HEK293 (cell line): Measurements from ENCODE around the gene STAT3.

Experiments
- EGR2 ChIP-seq: fragments of 450-650 bp; formaldehyde crosslinking; IDR thresholded peaks from 2 replicates; pipeline ENCODE4 v1.5.1; 2016; ENCODE audit warnings: low read depth, missing biosample characterization, missing genetic modification characterization
- FEZF1 ChIP-seq: fragments of 450-650 bp; formaldehyde crosslinking; IDR thresholded peaks from 2 replicates; pipeline ENCODE4 v1.5.1; 2016; ENCODE audit warnings: missing biosample characterization, missing genetic modification characterization
- HOXA7 ChIP-seq: sonication (generic); formaldehyde crosslinking; IDR thresholded peaks from 2 replicates; pipeline ENCODE4 v1.8.1; 2022; ENCODE audit warnings: missing genetic modification reagents, borderline replicate concordance
- MEIS1 ChIP-seq: sonication (generic); formaldehyde crosslinking; IDR thresholded peaks from 2 replicates; pipeline ENCODE4 v1.8.1; 2022; ENCODE audit warnings: missing genetic modification reagents, mild to moderate bottlenecking, borderline replicate concordance
- PRDM2 ChIP-seq: fragments of 450-650 bp; formaldehyde crosslinking; IDR thresholded peaks from 2 replicates; pipeline ENCODE4 v1.5.1; 2016; ENCODE audit warnings: missing biosample characterization, missing genetic modification characterization, borderline replicate concordance
- ZBTB17 ChIP-seq: fragments of 450-650 bp; formaldehyde crosslinking; IDR thresholded peaks from 2 replicates; pipeline ENCODE4 v1.5.1; 2016; ENCODE audit warnings: missing biosample characterization, missing genetic modification characterization
- ZBTB20 ChIP-seq: fragments of 450-650 bp; formaldehyde crosslinking; IDR thresholded peaks from 2 replicates; pipeline ENCODE4 v1.5.1; 2016; ENCODE audit warnings: missing biosample characterization, missing genetic modification characterization
- ZBTB21 ChIP-seq: fragments of 450-650 bp; formaldehyde crosslinking; IDR thresholded peaks from 2 replicates; pipeline ENCODE4 v1.5.1; 2017; ENCODE audit warnings: missing biosample characterization, missing genetic modification characterization
- ZFP69B ChIP-seq: fragments of 450-650 bp; formaldehyde crosslinking; IDR thresholded peaks from 2 replicates; pipeline ENCODE4 v1.5.1; 2016; ENCODE audit warnings: missing biosample characterization, missing genetic modification characterization
- ZNF132 ChIP-seq: fragments of 450-650 bp; formaldehyde crosslinking; IDR thresholded peaks from 2 replicates; pipeline ENCODE4 v1.5.1; 2017; ENCODE audit warnings: missing biosample characterization, missing genetic modification characterization, borderline replicate concordance
- ZNF133 ChIP-seq: fragments of 450-650 bp; formaldehyde crosslinking; IDR thresholded peaks from 2 replicates; pipeline ENCODE4 v1.5.1; 2016; ENCODE audit warnings: missing biosample characterization, missing genetic modification characterization
- ZNF155 ChIP-seq: fragments of 450-650 bp; formaldehyde crosslinking; IDR thresholded peaks from 2 replicates; pipeline ENCODE4 v1.5.1; 2016; ENCODE audit warnings: missing biosample characterization, missing genetic modification characterization
- ZNF18 ChIP-seq: fragments of 450-650 bp; formaldehyde crosslinking; IDR thresholded peaks from 2 replicates; pipeline ENCODE4 v1.5.1; 2016; ENCODE audit warnings: missing biosample characterization, missing genetic modification characterization
- ZNF19 ChIP-seq: fragments of 450-650 bp; formaldehyde crosslinking; IDR thresholded peaks from 2 replicates; pipeline ENCODE4; 2016; ENCODE audit warnings: missing biosample characterization, missing genetic modification characterization, low read depth
- ZNF23 ChIP-seq: fragments of 450-650 bp; formaldehyde crosslinking; IDR thresholded peaks from 2 replicates; pipeline ENCODE4 v1.5.1; 2016; ENCODE audit warnings: missing biosample characterization, missing genetic modification characterization, borderline replicate concordance
- ZNF354C ChIP-seq: fragments of 450-650 bp; formaldehyde crosslinking; IDR thresholded peaks from 2 replicates; pipeline ENCODE4 v1.5.1; 2016; ENCODE audit warnings: missing biosample characterization, missing genetic modification characterization, low read depth, borderline replicate concordance
- ZNF391 ChIP-seq: fragments of 450-650 bp; formaldehyde crosslinking; IDR thresholded peaks from 2 replicates; pipeline ENCODE4 v1.5.1; 2016; ENCODE audit warnings: low read depth, missing biosample characterization, missing genetic modification characterization, borderline replicate concordance
- ZNF426 ChIP-seq: fragments of 450-650 bp; formaldehyde crosslinking; IDR thresholded peaks from 2 replicates; pipeline ENCODE4 v1.5.1; 2017; ENCODE audit warnings: missing biosample characterization, missing genetic modification characterization, mild to moderate bottlenecking, inconsistent platforms, moderate library complexity
- ZNF433 ChIP-seq: fragments of 450-650 bp; formaldehyde crosslinking; IDR thresholded peaks from 2 replicates; pipeline ENCODE4 v1.5.1; 2016; ENCODE audit warnings: missing biosample characterization, missing genetic modification characterization, low read depth
- ZNF473 ChIP-seq: fragments of 450-650 bp; formaldehyde crosslinking; IDR thresholded peaks from 2 replicates; pipeline ENCODE4 v1.5.1; 2017; ENCODE audit warnings: missing biosample characterization, missing genetic modification characterization
- ZNF501 ChIP-seq: fragments of 450-650 bp; formaldehyde crosslinking; IDR thresholded peaks from 2 replicates; pipeline ENCODE4 v1.5.1; 2016; ENCODE audit warnings: missing biosample characterization, missing genetic modification characterization
- ZNF530 ChIP-seq: fragments of 450-650 bp; formaldehyde crosslinking; IDR thresholded peaks from 2 replicates; pipeline ENCODE4 v1.5.1; 2016; ENCODE audit warnings: low read depth, missing biosample characterization, missing genetic modification characterization
- ZNF544 ChIP-seq: fragments of 450-650 bp; formaldehyde crosslinking; IDR thresholded peaks from 2 replicates; pipeline ENCODE4 v1.5.0; 2017; ENCODE audit warnings: missing biosample characterization, missing genetic modification characterization
- ZNF610 ChIP-seq: fragments of 450-650 bp; formaldehyde crosslinking; IDR thresholded peaks from 2 replicates; pipeline ENCODE4 v1.5.1; 2016; ENCODE audit warnings: missing biosample characterization, missing genetic modification characterization, borderline replicate concordance
- ZNF624 ChIP-seq: fragments of 450-650 bp; formaldehyde crosslinking; IDR thresholded peaks from 2 replicates; pipeline ENCODE4 v1.5.1; 2017; ENCODE audit warnings: missing biosample characterization, missing genetic modification characterization
- ZNF626 ChIP-seq: fragments of 450-650 bp; sonication (Bioruptor Pico); formaldehyde crosslinking; IDR thresholded peaks from 2 replicates; pipeline ENCODE4 v1.5.1; 2018; ENCODE audit warnings: missing biosample characterization, missing genetic modification characterization, inconsistent platforms
- ZNF654 ChIP-seq: fragments of 450-650 bp; formaldehyde crosslinking; IDR thresholded peaks from 2 replicates; pipeline ENCODE4 v1.5.1; 2016; ENCODE audit warnings: low read depth, missing biosample characterization, missing genetic modification characterization
- ZNF837 ChIP-seq: fragments of 450-650 bp; formaldehyde crosslinking; IDR thresholded peaks from 2 replicates; pipeline ENCODE4 v1.5.1; 2016; ENCODE audit warnings: missing biosample characterization, missing genetic modification characterization
- ZSCAN16 ChIP-seq: fragments of 450-650 bp; formaldehyde crosslinking; IDR thresholded peaks from 2 replicates; pipeline ENCODE4 v1.5.1; 2016; ENCODE audit warnings: missing biosample characterization, missing genetic modification characterization
- TF ChIP-seq, protein P1 (sequence below): fragments of 450-650 bp; formaldehyde crosslinking; IDR thresholded peaks from 2 replicates; pipeline ENCODE4 v1.5.1; 2016; ENCODE audit warnings: missing biosample characterization, missing genetic modification characterization

STAT3 gene

GRCh38 chr17:42312285-42313130, 75.7 kb downstream of the STAT3 start (continued):
- TF ChIP-seq PRDM2 (tag by site-specific recombination) (no peak), ZNF626 (tag by site-specific recombination) (no peak), ZNF155 (tag by site-specific recombination) (no peak), ZBTB20 (peak; percentile 76; the same call in 1 of the 2 replicates), ZBTB21 (tag by site-specific recombination) (no peak), ZNF132 (no peak), ZSCAN16 (no peak), ZBTB17 (tag by site-specific recombination) (no peak), ZFP69B (tag by site-specific recombination) (no peak), ZNF18 (no peak), ZNF133 (no peak), ZNF433 (tag by site-specific recombination) (no peak), ZNF624 (tag by site-specific recombination) (no peak), ZNF354C (no peak), ZNF837 (tag by site-specific recombination) (no peak), HOXA7 (CRISPR knock-in tag) (no peak), ZNF391 (tag by site-specific recombination) (no peak), ZNF530 (tag by site-specific recombination) (no peak), MEIS1 (no peak), FEZF1 (tag by site-specific recombination) (no peak), ZNF473 (tag by site-specific recombination) (no peak), ZNF544 (tag by site-specific recombination) (no peak), ZNF426 (tag by site-specific recombination) (no peak), ZNF23 (tag by site-specific recombination) (no peak), ZNF654 (tag by site-specific recombination) (peak; percentile 57), ZNF19 (tag by site-specific recombination) (no peak), EGR2 (peak; percentile 25; the same call in 1 of the 2 replicates), ZNF501 (tag by site-specific recombination) (no peak), ZNF610 (tag by site-specific recombination) (no peak)
- TF ChIP-seq, protein P1, sequence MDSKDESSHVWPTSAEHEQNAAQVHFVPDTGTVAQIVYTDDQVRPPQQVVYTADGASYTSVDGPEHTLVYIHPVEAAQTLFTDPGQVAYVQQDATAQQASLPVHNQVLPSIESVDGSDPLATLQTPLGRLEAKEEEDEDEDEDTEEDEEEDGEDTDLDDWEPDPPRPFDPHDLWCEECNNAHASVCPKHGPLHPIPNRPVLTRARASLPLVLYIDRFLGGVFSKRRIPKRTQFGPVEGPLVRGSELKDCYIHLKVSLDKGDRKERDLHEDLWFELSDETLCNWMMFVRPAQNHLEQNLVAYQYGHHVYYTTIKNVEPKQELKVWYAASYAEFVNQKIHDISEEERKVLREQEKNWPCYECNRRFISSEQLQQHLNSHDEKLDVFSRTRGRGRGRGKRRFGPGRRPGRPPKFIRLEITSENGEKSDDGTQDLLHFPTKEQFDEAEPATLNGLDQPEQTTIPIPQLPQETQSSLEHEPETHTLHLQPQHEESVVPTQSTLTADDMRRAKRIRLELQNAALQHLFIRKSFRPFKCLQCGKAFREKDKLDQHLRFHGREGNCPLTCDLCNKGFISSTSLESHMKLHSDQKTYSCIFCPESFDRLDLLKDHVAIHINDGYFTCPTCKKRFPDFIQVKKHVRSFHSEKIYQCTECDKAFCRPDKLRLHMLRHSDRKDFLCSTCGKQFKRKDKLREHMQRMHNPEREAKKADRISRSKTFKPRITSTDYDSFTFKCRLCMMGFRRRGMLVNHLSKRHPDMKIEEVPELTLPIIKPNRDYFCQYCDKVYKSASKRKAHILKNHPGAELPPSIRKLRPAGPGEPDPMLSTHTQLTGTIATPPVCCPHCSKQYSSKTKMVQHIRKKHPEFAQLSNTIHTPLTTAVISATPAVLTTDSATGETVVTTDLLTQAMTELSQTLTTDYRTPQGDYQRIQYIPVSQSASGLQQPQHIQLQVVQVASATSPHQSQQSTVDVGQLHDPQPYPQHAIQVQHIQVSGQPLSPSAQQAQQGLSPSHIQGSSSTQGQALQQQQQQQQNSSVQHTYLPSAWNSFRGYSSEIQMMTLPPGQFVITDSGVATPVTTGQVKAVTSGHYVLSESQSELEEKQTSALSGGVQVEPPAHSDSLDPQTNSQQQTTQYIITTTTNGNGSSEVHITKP (tag by site-specific recombination): no peak
